Activated effector memory CD4-positive, alpha-beta T cell treated with Interleukin-2 at 50 U/mL for 16 hours (primary cell): ENCODE results near the gene ST3GAL3.

Source experiments
- DNase-seq: peaks from one replicate; pipeline ENCODE4 v3.0.0-alpha.2; 2020

ST3GAL3 gene

DNA sequence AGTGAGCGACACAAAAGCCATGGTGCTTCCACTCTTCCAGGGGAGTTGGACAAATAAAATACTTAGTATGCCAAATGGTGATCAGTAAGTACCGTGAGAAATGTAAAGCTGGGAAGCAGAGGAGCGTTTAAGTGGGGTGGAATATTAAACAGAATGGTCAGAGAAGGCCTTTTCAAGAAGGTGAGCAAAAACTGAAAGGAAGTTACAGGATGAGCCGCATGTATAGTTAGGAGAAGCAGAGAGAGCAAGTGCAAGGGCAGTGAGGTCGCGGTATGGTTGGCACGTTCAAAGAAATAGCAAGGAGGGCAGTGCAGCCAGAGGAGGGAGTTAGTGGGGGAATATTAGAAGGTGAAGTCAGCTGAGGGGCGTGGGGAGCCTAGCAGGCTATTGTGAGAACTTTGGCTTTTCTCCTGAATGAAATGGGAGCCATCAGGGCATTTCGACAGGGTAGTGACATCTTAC, 266.7 kb downstream of the ST3GAL3 start:
- no peak for DNase-seq

DNA sequence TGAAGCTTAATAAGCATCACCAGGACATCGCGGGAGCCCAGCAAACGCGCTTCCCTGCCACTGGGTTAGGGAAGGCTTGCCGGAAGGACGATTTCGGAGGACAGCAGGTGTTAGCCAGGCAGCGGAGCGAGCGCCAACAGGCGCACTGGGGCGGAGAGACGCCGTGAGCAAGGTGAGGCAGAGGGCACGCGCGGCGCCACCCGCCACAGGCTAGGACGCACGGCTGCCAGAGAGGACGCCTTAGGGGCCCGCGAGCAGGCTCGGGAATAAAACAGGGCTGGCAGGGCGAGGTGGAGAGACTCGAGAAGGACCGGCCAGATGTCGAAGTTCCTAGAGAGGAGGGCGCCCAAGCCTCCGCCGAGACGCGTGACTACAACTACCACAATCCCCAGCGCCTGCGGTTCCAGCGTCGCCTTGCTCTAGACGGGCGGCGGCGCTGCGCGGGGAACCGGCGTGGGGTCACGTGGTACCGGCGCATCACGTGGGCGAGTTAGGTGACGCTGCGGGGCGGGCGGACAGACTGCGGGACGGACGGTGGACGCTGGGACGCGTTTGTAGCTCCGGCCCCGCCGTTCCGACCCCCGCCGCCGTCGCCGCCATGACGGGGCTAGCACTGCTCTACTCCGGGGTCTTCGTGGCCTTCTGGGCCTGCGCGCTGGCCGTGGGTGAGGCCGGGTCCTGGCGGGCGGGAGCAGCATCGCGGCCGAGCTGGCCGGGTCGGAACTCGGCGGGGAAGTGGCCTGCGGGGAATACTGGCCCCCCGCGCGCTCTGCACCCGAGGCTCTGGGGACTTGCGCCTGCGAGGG, 267.3 kb downstream of the ST3GAL3 start, which contains the start of gene ATP6V0B:
ATP6V0B (plus strand) TSS at position 518 of the 806 bp plus-strand sequence; CDS start at position 599, 81 bp downstream.
- DNase-seq, result peak; percentile 89

DNA sequence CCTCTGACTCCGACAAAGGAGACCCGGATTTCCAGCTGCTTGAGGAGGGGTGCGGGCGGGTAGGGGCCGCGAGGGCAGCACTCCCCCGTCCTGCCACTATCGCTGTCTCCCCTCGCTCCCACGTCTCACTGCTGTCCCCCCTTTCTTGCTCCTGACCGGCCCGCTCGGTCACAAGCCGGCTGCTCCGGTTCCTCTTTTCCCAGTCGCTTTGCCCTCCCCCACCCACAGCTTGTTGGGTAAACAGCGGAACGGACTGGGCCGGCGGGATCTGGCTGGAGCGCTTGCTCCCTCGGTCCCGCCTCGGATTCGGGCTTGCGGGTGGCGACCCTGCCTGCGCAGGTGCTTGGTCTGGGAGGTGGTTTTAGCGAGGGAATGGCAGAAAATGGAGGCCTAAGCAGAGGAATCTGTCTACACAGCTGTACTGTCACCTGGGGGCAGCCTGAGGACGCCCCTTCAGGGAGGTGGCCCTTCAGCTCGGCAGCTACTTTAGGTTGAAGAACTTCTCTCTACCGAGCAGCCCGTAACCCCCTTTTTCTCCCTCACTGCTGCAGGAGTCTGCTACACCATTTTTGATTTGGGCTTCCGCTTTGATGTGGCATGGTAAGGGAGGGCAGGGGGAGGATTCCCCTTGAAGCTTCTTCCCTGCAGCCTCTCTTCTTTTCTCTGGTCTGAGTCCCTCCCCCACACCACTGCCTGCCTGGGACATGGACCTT, 268.1 kb downstream of the ST3GAL3 start:
- DNase-seq, result peak; percentile 18

GRCh38 chr1:43976045-43976444, 268.7 kb downstream of the ST3GAL3 start:
- DNase-seq, result no peak

DNA sequence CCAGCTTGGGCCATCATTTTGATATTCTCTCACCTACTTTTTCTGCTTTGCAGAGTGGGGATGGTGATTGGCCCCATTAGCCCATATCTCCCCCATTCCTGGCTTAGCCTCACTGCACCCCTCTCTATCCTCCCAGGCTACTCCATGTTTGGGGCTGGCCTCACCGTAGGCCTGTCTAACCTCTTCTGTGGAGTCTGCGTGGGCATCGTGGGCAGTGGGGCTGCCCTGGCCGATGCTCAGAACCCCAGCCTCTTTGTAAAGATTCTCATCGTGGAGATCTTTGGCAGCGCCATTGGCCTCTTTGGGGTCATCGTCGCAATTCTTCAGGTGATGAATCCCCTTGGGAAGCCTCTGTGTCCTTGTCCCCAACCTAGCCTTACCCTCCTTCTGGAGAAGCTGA, 269.6 kb downstream of the ST3GAL3 start:
- no peak for DNase-seq

DNA sequence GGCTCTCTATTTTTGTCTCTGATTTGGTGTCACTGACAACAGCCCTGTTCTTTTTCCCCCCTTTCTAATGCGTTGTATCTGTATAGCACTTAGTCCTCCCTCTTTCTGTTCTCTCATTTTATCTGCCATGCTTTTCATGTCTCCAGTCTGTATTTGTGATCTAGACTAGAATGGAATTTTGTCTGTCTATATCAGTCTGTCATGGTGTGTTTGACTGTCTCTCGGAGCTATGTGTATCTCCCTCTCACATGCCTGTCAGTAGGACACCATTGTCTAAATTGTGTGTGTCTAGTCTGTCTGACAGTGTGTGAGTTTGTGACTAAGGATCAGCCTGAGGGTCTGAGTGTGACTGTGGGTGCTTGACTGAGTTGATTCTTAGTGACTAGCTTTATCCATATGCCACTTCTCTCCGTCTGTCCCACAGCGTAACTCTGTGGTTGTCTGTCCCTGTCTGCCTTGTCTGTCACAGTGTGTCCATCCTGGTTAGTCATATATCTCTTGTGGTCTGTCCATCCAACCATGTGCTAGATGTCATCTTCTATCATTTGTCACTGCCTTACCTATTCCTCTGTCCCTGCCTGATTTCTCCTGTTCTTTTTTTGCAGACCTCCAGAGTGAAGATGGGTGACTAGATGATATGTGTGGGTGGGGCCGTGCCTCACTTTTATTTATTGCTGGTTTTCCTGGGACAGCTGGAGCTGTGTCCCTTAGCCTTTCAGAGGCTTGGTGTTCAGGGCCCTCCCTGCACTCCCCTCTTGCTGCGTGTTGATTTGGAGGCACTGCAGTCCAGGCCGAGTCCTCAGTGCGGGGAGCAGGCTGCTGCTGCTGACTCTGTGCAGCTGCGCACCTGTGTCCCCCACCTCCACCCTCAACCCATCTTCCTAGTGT, 270.3 kb downstream of the ST3GAL3 start:
- no peak for DNase-seq

DNA sequence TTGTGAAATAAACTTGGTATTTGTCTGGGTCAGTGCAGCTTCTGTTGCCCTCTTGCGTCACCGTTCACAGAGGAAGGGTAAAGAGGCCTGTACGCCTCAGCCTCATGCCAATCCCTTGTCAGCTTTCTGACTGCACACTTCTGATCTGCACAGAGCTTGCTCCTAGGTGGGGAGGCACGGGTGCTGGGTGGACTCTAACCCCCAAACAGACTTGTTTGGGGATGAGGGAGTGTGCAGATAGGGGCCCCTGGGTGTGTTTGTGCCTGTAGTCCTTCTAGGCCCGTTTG, 270.9 kb downstream of the ST3GAL3 start:
- DNase-seq, result no peak

- peak; percentile 18 for DNase-seq
Measured at GRCh38 chr1:43978551-43979260, 271.4 kb downstream of the ST3GAL3 start, which contains the start of gene B4GALT2. Gene B4GALT2, plus strand, starts transcription at chr1:43979210. Its CDS starts 1,951 bp downstream, at chr1:43981161.

DNA sequence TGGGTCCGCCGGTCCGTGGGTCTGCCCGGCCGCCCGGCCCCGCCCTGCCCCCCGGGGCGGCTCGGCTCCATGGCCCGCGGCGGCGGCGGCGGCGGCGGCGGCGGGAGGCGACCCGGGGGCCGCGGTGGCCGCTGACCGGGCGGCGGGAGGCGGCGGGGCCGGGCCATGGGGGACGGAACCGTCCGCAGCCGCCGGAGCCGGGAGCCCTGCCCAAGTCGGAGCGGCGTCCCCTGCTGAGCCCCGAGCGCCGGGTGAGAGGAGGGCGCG, 271.9 kb downstream of the ST3GAL3 start:
- DNase-seq, result no peak

DNA sequence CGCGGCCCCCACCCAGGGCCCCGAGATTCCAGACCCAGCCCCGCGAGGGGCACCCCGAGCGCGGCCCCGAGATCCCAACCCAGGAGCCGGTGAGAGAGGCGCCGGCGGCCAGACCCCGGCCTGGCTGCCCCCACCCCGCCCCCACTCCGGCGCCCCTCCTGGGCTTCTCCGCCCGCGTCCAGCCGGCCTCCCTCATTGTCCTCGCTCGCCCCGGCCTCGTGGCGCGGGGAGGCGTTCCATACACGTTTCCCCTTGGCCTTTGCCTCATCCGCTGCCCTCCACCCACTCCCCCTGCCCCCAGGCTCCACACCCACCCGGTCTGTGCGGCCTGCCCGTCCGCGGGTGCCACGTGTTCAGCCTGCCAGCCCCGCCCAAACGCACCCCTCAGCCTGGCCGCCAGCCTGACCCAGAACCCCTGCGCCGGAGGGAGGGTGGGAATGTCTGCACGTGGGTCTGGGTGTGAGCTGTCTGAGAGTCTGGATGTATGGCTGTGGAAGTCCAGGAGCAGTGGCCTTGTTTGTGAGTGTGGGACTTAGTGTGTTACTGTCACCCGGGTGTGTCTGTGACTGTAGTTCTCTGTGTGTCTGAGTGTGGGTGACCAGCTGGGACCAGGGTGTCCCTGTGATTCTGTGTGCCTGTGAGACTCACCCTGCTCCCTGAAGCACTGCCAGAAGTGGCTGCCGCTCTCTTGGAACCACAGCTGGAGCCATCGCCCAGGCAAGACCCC, 272.4 kb downstream of the ST3GAL3 start:
- no peak for DNase-seq

GRCh38 chr1:43980255-43981134, 273.2 kb downstream of the ST3GAL3 start:
- no peak for DNase-seq
